NCI-H2196 treated with DMSO at 0.1 percent for 48 hours (cell line): ENCODE results near the gene MBD5.

Experiments
- DNase-seq: peaks from one replicate; lab custom pipeline; 2025; ENCODE audit not compliant: unreplicated experiment; lab: John Stamatoyannopoulos, UW

The MBD5 gene

GRCh38 chr2:148450531-148450930, 429.6 kb downstream of the MBD5 start:
- no peak for DNase-seq

GRCh38 chr2:148451046-148451445, 430.2 kb downstream of the MBD5 start:
- DNase-seq, result no peak

- DNase-seq, result no peak
Observed at GRCh38 chr2:148455791-148456190, 434.9 kb downstream of the MBD5 start.

GRCh38 chr2:148458171-148458570, 437.3 kb downstream of the MBD5 start:
- DNase-seq, result no peak

GRCh38 chr2:148459377-148459778, 438.5 kb downstream of the MBD5 start:
- no peak for DNase-seq

GRCh38 chr2:148461876-148462275, 441.0 kb downstream of the MBD5 start:
- no peak for DNase-seq

GRCh38 chr2:148475626-148476025, 454.7 kb downstream of the MBD5 start:
- DNase-seq, result no peak

- DNase-seq, result no peak
Observed at GRCh38 chr2:148479398-148479797, 458.5 kb downstream of the MBD5 start.

- no peak for DNase-seq
Observed at GRCh38 chr2:148483665-148484064, 462.8 kb downstream of the MBD5 start.

GRCh38 chr2:148484066-148484465, 463.2 kb downstream of the MBD5 start:
- DNase-seq, result no peak

- DNase-seq, result no peak
Observed at GRCh38 chr2:148486655-148487054, 465.8 kb downstream of the MBD5 start.

- no peak for DNase-seq
Observed at GRCh38 chr2:148487439-148487838, 466.5 kb downstream of the MBD5 start.

GRCh38 chr2:148490840-148491439, 470.0 kb downstream of the MBD5 start:
- no peak for DNase-seq

- DNase-seq, result no peak
Observed at GRCh38 chr2:148493822-148494563, 473.1 kb downstream of the MBD5 start.

- DNase-seq, result no peak
Observed at GRCh38 chr2:148495586-148495985, 474.7 kb downstream of the MBD5 start.

- DNase-seq, result no peak
Observed at GRCh38 chr2:148501545-148501944, 480.7 kb downstream of the MBD5 start.

- DNase-seq, result no peak
Observed at GRCh38 chr2:148503516-148503915, 482.6 kb downstream of the MBD5 start.

GRCh38 chr2:148507970-148508369, 487.1 kb downstream of the MBD5 start:
- DNase-seq, result no peak

GRCh38 chr2:148508878-148509287, 488.0 kb downstream of the MBD5 start:
- DNase-seq, result no peak

- peak; percentile 7 for DNase-seq
Observed at GRCh38 chr2:148509288-148509902, 488.5 kb downstream of the MBD5 start.

- DNase-seq, result no peak
Observed at GRCh38 chr2:148511883-148512282, 491.0 kb downstream of the MBD5 start.

- no peak for DNase-seq
Observed at GRCh38 chr2:148512501-148512900, 491.6 kb downstream of the MBD5 start.
